NCI-H1092 (cell line): ENCODE data around the gene SELENOV.

Experiments used
- DNase-seq: peaks from one replicate; lab custom pipeline; 2025; lab: John Stamatoyannopoulos, UW

Gene SELENOV

DNA sequence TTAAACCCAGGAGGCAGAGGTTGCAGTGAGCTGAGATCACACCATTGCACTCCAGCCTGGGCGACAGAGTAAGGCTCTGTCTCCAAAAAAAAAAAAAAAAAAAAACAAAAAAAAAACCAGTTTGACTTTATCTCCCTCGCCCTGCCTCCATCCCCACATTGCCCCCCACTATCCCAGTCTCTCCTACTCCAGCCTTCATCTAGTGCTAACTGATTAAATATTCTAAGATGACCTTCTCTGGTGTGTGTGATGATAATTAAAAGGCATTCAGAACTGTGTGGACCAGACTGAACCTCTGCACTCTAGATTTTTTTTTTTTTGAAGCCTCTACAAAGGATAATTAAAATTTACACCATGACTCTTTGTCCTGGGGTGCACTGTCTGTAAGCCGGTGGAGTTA is 22.2 kb upstream of the SELENOV start:
- no peak for DNase-seq

DNA sequence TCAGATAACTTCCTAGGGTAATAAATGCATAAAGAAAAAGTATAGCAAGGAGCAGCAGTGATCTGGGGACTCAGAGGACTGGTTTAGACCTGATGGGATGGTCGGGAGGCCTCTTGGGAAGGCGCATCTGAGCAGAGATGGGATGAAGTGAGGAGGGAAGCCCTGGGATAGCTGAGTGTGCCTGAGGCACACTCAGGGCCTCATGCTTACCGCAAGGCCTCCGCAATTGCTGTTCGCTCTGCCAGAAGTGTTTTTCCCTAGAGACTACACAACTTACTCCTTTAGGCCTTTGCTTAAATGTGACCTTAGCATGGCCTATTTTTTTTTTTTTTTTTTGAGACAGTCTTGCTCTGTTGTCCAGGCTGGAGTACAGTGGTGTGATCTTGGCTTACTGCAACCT is 20.3 kb upstream of the SELENOV start:
- no peak for DNase-seq

DNA sequence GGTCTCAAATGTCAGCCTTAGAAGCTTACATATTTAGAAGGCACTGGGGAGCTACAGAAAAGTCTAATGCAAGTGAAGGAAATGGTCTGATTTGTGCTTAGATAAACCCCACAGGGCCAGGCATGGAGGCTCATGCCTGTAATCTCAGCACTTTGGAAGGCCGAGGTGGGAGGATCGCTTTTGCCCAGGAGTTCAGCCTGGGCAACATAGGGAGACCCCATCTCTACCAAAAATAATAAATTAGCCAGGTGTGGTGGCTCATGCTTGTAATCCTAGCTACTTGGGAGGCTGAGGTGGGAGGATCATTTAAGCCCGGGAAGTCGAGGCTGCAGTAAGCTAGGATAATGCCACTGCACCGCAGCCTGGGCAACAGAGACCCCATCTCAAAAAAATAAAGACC is 18.9 kb upstream of the SELENOV start:
- DNase-seq, result no peak

DNA sequence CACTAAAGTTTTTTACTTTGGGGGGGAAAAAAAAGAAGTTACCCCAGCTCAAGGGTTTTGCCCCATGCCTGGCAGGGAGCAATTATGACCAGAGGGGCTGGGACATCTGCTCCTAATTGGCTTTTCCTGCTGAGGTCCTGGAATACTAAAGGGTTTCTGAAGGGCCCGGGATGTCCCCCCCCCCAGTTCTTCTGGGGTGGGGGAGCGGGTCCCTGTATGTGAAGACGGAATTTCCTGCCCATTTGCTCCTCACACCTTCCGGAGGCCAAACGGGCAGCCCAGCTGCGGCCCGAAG is 17.3 kb upstream of the SELENOV start:
- DNase-seq, result no peak

DNA sequence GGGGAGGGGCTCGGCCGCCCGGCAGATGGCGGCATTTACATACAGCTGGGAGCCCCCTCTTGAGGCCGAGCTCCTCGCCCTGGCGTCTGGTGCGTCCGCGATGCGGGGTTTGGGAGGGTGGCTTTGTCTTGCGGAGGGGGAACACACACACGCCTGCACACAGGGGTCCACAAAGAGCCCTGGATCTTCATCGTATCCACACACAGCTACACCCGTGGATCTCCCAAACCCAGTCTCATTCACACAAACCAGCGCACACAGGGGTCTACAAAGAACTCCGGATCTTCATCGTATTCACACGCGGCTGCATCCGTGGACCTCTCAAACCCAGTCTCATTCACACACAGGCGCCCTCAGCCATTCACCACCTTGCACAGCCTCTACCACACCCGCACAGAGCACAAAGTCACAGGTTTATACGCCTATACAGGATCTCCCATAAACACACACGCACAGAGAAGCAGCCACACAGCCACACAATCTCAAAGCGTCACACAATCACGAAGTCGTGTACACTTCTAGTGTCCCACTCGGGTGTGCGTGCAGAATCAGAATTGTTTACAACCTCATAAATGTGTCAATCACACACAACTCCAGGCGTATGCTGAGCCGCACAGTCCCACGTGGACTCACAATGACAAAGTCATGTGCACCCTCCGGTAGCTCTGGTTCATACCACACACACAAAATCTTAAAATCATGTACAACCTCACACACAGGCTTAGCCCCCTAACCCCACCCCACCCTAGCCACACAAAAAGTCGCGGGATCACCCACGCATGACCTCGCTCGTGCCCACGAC is 16.7 kb upstream of the SELENOV start:
- peak; percentile 77 for DNase-seq

DNA sequence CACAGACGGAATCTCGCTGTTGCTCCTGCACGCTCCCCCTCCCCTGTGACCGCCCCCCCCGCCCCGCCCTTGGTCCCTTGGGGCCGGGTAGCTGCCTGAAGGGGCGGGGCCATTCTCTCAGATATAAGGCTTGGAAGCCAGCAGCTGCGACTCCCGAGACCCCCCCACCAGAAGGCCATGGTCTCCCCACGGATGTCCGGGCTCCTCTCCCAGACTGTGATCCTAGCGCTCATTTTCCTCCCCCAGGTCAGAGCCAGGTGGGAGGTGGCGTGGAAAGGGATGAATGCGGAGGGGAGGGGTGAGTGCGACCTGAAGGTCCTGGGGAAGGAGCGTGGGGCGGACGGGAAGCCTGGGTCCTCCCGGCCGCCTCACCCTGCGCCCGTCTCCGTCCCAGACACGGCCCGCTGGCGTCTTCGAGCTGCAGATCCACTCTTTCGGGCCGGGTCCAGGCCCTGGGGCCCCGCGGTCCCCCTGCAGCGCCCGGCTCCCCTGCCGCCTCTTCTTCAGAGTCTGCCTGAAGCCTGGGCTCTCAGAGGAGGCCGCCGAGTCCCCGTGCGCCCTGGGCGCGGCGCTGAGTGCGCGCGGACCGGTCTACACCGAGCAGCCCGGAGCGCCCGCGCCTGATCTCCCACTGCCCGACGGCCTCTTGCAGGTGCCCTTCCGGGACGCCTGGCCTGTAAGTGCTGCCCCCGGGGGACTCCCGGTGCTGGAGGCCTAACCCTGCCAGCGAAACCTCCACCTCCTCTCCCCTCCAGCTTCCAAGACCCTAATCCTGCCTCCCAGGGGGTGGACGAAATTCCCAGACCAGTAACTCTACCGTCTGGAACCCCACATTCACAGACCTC is 15.9 kb upstream of the SELENOV start, which contains the start of gene DLL3:
Gene DLL3 (plus strand): TSS at position 150 of the 845 bp plus-strand sequence. CDS start 28 bp downstream, at position 178.
- DNase-seq, result peak; percentile 57

DNA sequence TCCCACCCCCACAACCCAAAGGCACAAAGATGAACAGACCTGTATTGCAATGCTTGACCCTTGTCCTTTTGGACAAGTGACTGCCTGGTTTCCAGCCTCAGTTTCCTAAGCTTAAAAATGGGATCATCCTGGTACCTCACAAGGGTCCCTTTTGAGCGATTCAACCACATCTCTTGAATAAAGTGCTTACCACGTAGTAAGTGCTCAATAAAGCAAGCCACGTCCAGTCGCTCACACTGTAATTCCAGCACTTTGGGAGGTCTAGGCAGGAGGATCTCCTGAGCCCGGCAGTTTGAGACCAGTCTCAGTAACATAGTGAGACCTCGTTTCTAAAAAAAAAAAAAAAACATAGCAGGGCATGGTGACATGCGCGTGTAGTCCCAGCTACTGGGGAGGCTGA is 15.0 kb upstream of the SELENOV start:
- DNase-seq, result no peak

DNA sequence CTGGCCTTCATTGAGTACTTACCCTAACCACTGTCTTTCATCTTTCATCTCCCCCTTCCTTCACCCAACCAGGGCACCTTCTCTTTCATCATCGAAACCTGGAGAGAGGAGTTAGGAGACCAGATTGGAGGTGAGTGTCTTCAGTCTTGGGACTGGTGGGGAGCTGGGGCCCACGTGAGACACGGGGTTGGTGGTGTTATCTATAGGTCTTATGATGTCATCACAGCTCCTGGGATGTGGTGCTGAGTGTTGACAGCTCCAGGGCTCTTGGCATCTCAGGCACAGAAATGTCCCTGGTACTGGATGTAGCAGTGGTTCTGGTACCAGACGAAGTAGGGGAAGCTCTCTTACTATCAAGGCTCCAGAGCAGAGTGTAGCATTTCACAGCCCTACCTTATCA is 14.4 kb upstream of the SELENOV start:
- DNase-seq, result no peak

DNA sequence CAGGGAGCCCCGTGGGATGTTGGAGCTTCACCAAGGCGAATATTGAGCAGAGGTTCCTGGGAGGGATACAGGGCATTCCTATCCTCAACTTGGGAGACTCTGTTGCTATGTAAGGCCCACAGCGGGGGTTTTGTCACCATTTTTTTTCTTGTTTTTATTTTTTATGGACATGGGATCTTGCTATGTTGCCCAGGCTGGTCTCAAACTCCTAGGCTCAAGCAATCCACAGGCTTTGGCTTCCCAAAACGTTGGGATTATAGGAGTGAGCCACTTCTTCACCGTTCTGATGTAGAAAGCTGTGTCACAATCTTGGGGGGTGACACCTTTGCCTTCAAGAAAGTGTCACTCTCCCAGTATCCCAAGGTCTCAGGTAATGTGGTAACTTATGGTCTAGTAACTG is 13.6 kb upstream of the SELENOV start:
- DNase-seq, result no peak

DNA sequence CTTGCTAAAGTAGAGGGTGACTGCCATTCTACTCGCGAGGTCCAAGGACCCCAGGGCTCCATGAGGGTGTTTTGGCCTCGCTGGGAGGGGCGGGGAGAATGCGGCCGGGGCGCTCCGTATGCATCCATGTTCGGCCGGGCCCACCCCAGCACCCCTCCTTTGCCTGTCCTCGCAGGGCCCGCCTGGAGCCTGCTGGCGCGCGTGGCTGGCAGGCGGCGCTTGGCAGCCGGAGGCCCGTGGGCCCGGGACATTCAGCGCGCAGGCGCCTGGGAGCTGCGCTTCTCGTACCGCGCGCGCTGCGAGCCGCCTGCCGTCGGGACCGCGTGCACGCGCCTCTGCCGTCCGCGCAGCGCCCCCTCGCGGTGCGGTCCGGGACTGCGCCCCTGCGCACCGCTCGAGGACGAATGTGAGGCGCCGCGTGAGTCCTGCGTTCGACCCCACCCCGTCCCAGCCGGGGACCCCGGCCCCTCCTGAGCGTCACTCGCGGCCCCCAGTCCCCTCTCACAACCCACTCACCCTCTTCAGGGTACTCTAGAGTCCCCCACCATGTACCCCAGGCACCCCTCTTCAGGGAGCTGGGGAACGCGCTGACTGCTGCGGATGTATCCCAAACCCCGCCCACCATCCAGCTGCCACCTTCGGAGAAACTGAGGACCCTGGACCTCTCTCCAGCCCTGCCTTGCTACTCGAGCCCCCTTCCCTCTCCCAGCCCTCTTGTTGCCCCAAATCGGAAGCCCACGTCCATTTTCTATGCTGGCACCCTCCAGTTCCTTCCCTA is 12.1 kb upstream of the SELENOV start:
- DNase-seq, result peak; percentile 21

DNA sequence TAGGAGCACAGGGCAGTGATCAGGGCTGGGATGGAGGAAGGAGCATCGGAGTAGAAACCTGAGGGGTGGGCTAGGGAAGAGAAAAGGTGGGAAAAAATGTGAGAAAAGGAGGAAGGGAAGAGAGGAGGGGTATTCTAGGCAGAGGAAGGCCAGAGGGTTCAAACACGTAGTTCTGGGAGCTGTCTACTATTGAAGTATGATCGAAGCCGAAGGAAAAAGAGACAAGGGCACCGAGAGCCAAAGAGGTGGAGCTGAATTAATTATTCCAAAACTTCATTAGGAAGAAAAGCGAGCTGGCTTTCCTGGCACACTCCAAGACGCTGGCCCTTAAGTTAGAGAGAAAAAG is 8.4 kb upstream of the SELENOV start:
- no peak for DNase-seq

DNA sequence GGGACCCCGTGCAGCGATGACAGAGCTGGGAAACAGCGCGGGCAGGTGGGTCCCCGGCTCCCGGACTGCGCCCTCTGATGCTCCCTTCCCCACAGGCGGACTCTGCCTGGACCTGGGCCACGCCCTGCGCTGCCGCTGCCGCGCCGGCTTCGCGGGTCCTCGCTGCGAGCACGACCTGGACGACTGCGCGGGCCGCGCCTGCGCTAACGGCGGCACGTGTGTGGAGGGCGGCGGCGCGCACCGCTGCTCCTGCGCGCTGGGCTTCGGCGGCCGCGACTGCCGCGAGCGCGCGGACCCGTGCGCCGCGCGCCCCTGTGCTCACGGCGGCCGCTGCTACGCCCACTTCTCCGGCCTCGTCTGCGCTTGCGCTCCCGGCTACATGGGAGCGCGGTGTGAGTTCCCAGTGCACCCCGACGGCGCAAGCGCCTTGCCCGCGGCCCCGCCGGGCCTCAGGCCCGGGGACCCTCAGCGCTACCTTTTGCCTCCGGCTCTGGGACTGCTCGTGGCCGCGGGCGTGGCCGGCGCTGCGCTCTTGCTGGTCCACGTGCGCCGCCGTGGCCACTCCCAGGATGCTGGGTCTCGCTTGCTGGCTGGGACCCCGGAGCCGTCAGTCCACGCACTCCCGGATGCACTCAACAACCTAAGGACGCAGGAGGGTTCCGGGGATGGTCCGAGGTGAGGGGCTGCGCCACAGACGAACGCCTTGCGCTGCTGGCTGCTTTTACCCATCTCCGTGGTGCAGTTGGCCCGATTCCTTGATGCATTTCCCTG is 7.8 kb upstream of the SELENOV start:
- DNase-seq, result no peak

DNA sequence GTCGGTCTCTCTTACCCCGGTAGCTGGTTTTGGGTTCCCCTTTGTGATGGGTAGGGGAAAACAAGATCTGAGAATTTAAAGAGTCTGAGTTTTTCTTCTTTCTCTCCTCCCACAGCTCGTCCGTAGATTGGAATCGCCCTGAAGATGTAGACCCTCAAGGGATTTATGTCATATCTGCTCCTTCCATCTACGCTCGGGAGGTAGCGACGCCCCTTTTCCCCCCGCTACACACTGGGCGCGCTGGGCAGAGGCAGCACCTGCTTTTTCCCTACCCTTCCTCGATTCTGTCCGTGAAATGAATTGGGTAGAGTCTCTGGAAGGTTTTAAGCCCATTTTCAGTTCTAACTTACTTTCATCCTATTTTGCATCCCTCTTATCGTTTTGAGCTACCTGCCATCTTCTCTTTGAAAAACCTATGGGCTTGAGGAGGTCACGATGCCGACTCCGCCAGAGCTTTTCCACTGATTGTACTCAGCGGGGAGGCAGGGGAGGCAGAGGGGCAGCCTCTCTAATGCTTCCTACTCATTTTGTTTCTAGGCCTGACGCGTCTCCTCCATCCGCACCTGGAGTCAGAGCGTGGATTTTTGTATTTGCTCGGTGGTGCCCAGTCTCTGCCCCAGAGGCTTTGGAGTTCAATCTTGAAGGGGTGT is 7.1 kb upstream of the SELENOV start:
- DNase-seq, result no peak

DNA sequence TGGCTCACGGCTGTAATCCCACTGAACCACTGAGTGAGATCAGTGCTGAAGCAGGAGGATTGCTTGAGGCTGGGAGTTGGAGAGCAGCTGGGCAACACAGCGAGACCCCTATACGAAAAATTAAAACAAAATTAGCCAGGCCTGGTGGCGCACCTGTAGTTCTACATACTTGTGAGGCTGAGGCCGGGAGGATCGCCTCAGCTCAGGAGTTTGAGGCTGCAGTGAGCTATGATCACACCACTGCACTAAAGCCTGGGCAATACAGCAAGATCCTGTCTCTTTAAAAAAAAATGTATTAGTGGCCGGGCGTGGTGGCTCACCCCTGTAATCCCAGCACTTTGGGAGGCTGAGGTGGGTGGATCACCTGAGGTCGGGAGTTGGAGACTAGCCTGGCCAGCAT is 6.3 kb upstream of the SELENOV start:
- no peak for DNase-seq

DNA sequence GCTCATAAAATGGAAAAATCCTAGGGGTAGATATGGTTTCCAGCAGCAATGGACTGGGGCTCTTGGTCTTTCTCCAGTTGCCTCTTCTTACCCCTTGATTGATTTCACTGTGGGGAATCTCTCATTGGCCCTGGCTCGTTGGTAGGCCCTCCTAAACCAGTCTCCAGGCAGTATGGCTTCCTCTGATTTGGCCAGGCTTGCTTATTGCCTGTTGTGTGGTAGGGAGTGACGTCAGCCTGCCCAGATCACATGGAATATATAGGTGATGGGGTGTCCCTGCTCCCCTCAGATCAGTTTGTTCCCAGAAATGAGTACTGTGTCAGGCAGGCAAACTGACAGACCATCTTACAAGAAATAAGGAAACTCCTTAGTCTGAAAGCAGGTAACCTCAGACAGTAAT is 5.7 kb upstream of the SELENOV start:
- DNase-seq, result no peak

DNA sequence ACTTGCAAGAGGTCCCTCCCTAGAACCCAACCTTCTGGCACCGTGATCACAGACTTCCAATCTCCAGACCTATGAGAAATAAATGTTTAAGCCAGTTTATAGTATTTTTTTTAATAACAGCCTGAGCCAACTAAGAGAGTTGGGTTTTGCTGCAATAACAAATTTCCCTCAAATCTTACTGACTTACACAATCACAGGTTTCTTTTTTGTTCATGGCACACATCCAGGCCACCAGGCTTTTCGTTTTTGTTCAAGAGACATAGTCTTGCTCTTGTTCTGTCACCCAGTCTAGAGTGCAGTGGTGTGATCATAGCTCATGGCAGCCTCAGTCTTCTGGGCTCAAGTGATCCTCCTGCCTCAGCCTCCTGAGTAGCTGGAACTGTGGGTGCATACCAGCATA is 2.0 kb upstream of the SELENOV start:
- no peak for DNase-seq

DNA sequence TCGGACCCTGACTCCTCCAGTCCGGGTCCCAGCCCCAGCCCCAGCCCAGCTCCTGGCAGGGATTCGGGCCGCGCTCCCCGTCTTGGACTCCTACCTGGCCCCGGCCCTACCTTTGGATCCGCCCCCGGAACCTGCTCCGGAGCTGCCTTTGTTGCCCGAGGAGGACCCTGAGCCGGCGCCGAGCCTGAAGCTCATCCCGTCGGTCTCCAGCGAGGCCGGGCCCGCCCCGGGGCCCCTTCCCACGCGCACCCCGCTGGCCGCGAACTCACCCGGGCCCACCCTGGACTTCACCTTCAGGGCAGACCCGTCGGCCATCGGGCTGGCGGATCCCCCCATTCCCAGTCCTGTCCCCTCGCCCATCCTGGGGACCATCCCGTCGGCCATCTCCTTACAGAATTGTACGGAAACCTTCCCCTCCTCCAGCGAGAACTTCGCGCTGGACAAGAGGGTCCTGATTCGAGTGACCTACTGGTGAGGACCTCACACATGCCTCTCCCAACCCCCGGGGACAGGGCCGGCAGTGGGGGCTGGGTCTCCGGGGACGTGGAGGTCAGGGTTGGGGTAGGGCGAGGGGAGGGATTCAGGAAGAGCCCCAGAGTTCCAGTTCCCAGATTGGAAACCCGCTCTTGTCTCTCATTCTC is 732 bp downstream of the SELENOV start:
- no peak for DNase-seq

DNA sequence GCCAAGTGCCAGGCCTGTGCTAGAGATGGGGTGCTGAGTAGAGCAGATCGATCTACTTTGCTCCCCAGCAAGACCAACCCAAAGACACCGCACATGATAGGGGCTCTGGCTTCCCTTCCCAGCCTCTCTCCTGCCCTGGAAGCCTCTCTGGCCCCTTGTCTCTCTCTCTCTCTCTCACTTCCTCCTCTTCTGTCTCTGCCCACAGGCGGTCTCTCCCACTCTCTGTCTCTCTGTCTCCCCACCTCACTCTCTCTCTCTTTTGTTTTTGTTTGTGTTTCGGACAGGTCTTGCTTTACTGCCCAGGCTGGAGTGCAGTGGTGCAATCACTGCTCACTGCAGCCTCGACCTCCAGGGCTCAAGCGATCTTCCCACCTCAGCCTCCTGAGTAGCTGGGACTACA is 1.3 kb downstream of the SELENOV start:
- DNase-seq, result no peak

DNA sequence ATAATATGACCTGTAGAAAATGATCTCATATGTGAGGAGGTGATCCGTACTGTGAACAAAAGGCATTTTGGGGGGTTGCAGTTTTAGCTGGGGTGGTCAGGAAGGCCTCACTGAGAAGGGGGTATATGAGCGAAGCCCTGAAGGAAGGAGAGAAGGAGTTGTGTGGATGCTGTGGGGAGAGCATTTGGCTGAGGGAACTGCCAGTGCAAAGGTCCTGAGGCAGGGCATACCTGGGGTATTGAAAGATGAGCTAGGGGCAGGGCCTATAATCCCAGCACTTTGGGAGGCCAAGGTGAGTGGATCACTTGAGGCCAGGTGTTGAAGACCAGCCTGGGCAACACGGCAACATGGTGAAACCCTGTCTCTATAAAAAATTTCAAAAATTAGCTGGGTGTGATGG is 2.5 kb downstream of the SELENOV start:
- DNase-seq, result no peak

DNA sequence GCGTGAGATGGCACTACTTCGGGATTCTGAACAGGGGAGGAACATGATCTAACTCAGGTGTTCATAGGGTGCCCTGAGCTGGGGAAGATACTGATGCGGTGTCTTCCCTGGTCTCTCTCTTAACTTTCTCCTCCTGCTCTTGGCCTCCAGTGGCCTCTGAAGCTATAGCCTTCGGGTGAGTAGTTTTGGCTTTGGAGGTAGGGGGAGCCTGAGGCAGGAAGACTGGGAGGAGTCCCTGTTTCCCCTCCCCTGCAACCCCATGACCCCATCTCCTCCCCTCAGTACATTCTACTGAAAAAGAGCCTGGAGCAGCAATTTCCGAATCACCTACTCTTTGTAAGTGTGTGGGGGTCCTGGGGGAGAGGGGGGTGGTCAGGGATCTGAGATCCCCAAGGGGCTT is 3.5 kb downstream of the SELENOV start:
- DNase-seq, result no peak

DNA sequence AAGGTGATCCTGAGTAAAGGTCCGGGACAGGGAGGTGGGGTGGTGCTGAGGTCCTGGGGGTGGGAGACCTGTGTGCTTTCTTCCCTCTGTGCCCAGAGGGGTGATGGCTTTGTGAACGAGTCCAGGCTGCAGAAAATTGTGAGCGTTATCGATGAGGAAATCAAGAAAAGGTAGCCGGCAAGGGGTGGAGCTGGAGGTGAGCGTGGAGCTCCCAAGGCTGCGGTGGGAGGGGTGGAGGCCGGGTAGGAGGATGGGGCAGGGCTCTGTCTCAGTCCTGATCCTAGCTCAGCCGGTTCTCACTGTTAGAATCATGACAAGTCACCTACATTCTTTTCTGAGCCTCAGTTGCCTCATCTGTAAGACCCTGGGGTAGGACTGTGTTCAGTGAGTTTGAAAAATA is 4.0 kb downstream of the SELENOV start:
- DNase-seq, result no peak
